AG04449 (cell line): Measurements from ENCODE around the gene PSAPL1.

Source experiments
- CTCF ChIA-PET: fragments of 350-600 bp; formaldehyde crosslinking; extraction: SDS; loops from one replicate; lab custom pipeline; 2021; ENCODE audit warnings: antibody characterized with exemption; lab: Yijun Ruan, JAX
- POLR2A ChIA-PET: fragments of 400-600, 350-600 bp; formaldehyde crosslinking; extraction: SDS; loops from one replicate; lab custom pipeline; 2020; ENCODE audit warnings: antibody characterized with exemption, inconsistent platforms; lab: Yijun Ruan, JAX
- DNase-seq: peaks from one replicate; pipeline ENCODE4 v3.0.0-alpha.2; 2010; ENCODE audit warnings: low read depth, low spot score
- H3K4me3 ChIP-seq: 2 replicates; pipeline ENCODE4 v1.5.1; 2011; ENCODE audit warnings: low read depth, mild to moderate bottlenecking, control low read depth, low read length
- CTCF ChIP-seq: IDR thresholded peaks from one replicate; pipeline ENCODE4 v1.5.1; 2011; ENCODE audit warnings: mild to moderate bottlenecking, moderate library complexity, low read length, control low read depth, inconsistent platforms; ENCODE audit not compliant: insufficient read depth; ENCODE audit errors: missing control alignments

PSAPL1 gene

GRCh38 chr4:7439699-7440098, 5.0 kb upstream of the PSAPL1 start:
- ChIA-PET CTCF (no interaction called here), POLR2A (no interaction called here)
- no peak for TF ChIP-seq CTCF
- no peak for DNase-seq
- no peak overlapping the region for H3K4me3 ChIP-seq

DNA sequence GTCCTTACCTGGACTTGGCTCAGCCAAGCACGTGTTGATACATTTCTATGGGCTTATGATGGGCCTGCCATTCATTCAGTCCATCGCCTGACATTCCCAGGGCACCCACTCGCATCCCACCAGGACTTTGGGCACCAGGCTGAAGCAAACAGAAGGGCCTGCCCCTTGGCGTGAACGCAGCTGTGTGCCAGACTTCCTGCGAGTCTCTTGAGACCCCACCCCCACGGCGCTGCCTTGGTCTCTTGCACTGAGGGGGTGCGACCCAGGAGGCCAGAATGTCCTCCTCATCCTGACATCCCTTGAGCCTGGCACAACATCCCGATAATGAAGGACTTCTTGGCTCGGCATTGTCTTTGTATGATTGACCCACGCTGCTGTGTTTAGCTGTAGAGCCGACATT, 1.5 kb upstream of the PSAPL1 start:
- DNase-seq, result no peak
- no peak overlapping the region for H3K4me3 ChIP-seq
- TF ChIP-seq CTCF, result no peak
- CTCF ChIA-PET, result no interaction called here
- POLR2A ChIA-PET, result no interaction called here

DNA sequence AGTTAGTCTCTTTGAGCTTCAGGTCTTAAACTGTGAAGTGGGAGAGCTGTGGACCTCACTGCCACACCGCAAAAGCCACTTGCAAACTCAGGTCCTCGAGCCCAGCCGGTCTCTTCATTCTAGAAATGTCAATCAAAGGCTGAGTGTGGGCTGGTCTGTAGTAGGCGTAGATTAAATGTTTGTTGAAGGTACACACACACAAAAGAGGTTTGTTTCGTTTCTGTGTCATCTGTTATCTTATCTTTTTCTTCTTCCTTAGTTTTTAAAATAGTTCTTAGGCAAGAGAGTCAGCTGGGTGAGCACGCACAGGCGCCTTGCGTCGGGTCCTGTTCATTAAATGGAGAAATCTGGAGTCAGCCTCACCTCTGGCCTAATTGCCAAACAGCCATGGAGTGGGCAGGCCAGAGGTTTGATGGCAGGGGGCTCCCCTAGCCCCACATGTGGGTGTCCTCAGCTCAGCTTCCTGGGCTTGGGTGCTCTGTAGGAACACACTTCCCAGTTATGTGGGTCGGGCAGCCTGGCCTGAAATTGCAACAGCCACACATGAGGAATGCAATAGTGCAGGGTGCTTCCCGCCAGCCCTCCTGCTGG, 836 bp upstream of the PSAPL1 start:
- TF ChIP-seq CTCF, result no peak
- CTCF ChIA-PET, result no interaction called here
- POLR2A ChIA-PET, result no interaction called here
- no peak overlapping the region for H3K4me3 ChIP-seq
- no peak for DNase-seq

DNA sequence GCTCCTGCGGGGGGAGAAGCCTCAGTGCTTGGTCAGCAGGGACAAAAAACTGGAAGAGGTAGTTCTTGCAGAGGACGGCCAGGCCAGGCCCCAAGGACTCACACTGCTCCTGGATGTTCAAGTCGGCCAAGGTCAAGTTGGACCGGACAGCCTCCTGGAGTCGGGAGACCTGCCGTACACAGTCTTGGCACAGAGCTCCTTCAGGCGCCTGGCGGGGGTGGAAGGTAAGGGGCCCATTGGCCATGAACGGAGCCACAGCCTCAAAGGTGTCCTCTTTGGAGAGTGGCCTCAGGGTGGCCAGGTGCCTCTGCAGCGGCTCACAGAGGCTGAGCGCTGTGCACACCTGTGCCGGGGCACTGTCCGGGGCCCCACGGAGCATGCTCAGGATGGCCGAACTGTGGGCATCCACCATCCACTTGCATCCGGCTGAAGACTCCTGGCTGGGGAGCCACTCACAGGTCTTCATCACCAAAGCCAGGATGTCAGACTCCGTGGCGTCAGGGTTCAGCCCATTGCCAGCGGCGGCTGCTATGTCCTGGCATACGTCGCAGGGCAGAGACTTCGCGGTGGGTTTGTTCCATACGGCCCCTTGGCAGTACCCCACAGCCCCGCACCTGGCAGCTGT, 477 bp downstream of the PSAPL1 start:
- no peak for TF ChIP-seq CTCF
- no peak for DNase-seq
- no peak overlapping the region for H3K4me3 ChIP-seq
- ChIA-PET POLR2A (interaction anchor here (0.6 kb wide), 1 partner anchor 11 kb away, joined by 3 read pairs; no protein-coding TSS in a partner anchor), CTCF (no interaction called here)

DNA sequence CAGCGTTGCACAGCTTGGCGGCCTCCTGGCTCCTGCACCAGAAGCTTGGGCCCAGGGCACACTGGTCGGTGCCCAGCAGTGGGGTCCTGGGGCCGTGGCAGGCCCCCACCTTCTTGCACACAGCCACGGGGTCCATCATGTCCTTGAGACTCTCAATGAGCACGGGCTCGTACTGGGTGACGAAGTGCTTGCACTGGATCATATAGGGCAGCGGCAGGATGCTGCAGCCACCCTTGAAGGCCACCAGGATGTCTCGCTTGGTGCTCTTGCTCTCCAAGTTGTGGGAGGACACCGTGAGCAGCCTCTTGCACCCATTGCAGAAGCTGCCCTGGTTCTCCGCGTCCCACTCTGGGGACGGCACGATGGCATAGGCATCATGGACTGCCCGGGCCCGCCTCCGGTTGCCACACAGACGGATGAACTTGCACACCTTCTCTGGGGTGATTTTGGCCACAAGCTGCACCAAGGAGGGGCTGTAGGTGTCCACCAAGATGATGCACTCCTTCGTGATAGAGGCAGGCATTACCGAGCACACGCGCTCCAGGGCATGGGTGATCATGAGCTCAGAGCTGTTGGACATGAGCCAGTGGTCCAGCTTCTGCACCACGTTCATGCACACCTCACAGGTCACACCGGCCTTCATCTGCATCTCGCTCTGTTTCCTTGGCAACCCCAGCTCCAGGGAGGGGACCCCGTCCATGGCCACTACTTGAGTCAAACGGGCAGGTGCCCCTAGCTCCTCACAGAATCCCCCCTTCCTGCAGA, 1.2 kb downstream of the PSAPL1 start:
- DNase-seq, result no peak
- ChIA-PET POLR2A (interaction anchor here (0.6 kb wide), 1 partner anchor 12 kb away, joined by 3 read pairs; no protein-coding TSS in a partner anchor), CTCF (no interaction called here)
- no peak for TF ChIP-seq CTCF
- H3K4me3 ChIP-seq, result no peak overlapping the region
